ENCODE data around the gene TMEM178B. TPM values are rescaled to one million over a fixed set of nuclear protein-coding genes. Genes with fewer than 3 reads are reported as not detected.

Gene TMEM178B
- total RNA-seq, 1 experiment from 2014 or later = 9.5 TPM

GRCh38 chr7:141407893-141408292 is 334.0 kb downstream of the TMEM178B start:
- in situ Hi-C loops (cut with HindIII; ENCODE audit: low pct_unique_long_range_greater_than_20kb, low sequenced_read_pairs) = no loop called here
- DNase-seq (ENCODE audit: low read depth) = no peak

DNA sequence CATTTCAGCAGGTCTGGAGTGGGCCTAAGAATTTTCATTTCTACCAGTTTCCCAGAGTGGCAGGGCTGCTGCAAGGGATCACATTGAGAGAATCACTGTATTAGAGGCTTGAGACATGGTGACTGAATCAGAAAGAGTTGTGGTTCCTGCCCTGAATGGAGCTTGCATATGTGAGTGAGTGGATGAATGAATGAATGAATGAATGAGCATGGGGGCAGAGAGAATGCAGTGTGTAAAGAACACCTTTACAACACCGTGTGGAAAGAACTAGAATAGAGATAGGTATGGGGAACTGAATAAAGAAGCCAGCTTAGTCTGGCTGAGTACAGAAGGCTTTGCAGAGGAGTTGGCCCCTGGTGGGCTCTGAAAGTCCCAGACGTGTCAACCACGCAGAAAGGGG is 334.6 kb downstream of the TMEM178B start:
- in situ Hi-C loops (cut with HindIII; ENCODE audit: low pct_unique_long_range_greater_than_20kb, low sequenced_read_pairs) = no loop called here
- DNase-seq (ENCODE audit: low read depth) = no peak

- DNase-seq (ENCODE audit: low read depth) = no peak
- in situ Hi-C loops (cut with HindIII; ENCODE audit: low pct_unique_long_range_greater_than_20kb, low sequenced_read_pairs) = no loop called here
Measured at GRCh38 chr7:141409219-141409618, 335.4 kb downstream of the TMEM178B start.

- no peak for DNase-seq (ENCODE audit: low read depth)
- in situ Hi-C loops (cut with HindIII; ENCODE audit: low pct_unique_long_range_greater_than_20kb, low sequenced_read_pairs) = no loop called here
Measured at GRCh38 chr7:141409801-141410329, 336.0 kb downstream of the TMEM178B start.

DNA sequence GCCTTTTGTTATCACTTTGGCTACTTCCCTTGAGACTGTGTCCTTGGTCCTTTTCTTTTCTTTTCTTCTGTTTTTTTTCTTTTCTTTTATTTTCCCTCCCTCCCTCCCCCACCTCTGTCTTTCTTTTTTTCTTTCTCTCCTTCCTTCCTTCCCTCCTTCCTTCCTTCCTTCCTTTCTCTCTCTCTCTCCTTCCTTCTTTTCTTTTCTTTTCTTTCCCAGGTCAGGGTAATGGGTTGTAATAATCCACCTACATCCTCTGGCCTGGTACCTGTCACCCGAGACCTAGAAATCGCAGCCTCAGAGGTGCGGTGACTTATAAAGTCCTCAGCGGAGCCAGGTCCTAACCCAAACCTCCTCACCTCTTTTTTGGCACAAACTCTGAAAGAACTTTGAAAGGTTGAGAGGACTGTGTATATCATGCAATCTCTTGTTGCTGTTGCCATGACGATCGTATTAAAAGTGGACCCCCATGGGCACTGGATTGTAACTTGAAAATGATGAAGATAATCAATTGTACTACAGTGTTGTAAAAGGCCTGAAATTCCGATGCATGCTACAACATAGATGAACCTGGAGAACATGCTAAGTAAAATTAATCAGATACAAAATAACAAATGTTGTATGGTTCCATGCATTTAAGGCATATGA is 336.6 kb downstream of the TMEM178B start:
- in situ Hi-C loops (cut with HindIII; ENCODE audit: low pct_unique_long_range_greater_than_20kb, low sequenced_read_pairs) = no loop called here
- no peak for DNase-seq (ENCODE audit: low read depth)

DNA sequence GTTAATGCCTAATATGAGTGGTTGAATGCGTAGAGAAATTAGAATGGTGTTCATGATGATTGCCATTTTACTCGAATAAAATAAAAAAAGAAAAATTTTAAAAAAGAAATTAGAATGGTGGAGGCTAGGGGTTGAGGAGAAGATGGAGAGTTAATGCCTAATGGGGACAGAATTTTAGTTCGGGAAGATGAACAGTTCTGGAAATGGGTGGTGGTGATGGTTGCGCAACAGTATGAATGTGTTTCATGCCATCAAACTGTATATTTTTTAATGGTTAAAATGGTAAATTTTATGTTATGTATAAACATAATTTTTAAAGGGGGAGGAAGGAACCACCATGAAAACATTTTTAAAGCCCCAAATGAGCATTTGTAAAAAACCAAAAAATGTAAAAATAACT is 337.3 kb downstream of the TMEM178B start:
- in situ Hi-C loops (cut with HindIII; ENCODE audit: low pct_unique_long_range_greater_than_20kb, low sequenced_read_pairs) = no loop called here
- no peak for DNase-seq (ENCODE audit: low read depth)

- in situ Hi-C loops (cut with HindIII; ENCODE audit: low pct_unique_long_range_greater_than_20kb, low sequenced_read_pairs) = no loop called here
- DNase-seq (ENCODE audit: low read depth) = no peak
Measured at GRCh38 chr7:141415999-141416398, 342.1 kb downstream of the TMEM178B start.

DNA sequence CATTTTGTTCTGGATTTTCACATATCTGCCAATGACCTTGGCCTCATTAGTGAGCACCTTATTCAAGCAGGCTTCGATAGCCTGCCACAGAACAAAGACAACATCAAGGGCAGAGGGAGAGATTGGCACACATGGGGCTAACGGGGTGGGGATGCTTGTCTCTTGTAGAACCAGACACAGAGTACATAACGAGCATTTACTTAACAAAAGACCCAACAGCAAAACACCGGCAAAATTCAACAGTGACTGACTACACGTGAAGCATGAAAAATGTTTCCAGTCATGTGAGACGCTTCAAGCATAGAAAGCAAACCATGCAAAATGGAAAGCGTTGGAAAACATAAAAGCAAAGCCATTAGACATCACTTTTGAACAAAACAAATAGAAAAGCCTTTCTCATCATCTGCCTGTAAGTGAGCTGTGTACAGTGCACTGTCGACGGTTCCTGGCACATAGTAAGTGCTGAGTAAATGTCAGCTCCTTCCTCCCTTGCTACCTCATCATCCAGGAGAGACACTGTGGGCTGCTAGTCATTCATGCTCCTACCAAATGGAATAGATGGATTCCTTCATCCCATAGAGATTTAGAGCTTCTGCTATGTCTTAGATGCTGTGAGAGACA is 342.9 kb downstream of the TMEM178B start:
- no peak for DNase-seq (ENCODE audit: low read depth)
- in situ Hi-C loops (cut with HindIII; ENCODE audit: low pct_unique_long_range_greater_than_20kb, low sequenced_read_pairs) = no loop called here

DNA sequence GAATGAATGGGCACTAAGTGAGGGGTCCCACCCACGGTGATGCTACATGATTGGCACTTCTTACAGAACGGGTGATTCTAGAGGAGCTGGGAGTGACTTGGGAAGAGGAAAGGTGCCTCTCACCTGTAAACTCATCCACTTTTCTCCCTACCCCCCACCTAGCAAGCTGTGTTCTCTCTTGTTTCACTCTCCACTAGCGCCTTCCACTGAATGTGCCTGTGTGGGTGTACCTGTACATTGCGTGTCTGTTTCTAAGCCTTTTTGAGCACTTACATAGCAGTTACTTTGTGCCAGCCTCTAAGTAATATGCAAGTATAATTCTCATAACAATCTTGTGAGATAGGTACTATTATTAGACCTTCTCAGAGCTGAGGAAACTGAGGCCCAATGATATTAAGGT is 343.6 kb downstream of the TMEM178B start:
- no peak for DNase-seq (ENCODE audit: low read depth)
- in situ Hi-C loops (cut with HindIII; ENCODE audit: low pct_unique_long_range_greater_than_20kb, low sequenced_read_pairs) = no loop called here

GRCh38 chr7:141418066-141418465 is 344.2 kb downstream of the TMEM178B start:
- in situ Hi-C loops (cut with HindIII; ENCODE audit: low pct_unique_long_range_greater_than_20kb, low sequenced_read_pairs) = no loop called here
- DNase-seq (ENCODE audit: low read depth) = no peak

GRCh38 chr7:141421306-141421705 is 347.4 kb downstream of the TMEM178B start:
- in situ Hi-C loops (cut with HindIII; ENCODE audit: low pct_unique_long_range_greater_than_20kb, low sequenced_read_pairs) = no loop called here

GRCh38 chr7:141427134-141427533 is 353.3 kb downstream of the TMEM178B start:
- in situ Hi-C loops (cut with HindIII; ENCODE audit: low pct_unique_long_range_greater_than_20kb, low sequenced_read_pairs) = no loop called here
- no peak for DNase-seq (ENCODE audit: low read depth)

More at GRCh38 chr7:141421306-141421705, 347.4 kb downstream of the TMEM178B start:
- no peak for DNase-seq (ENCODE audit: low read depth)

GRCh38 chr7:141430455-141431139 is 356.7 kb downstream of the TMEM178B start:
- DNase-seq (ENCODE audit: low read depth) = no peak
- in situ Hi-C loops (cut with HindIII; ENCODE audit: low pct_unique_long_range_greater_than_20kb, low sequenced_read_pairs) = no loop called here

DNA sequence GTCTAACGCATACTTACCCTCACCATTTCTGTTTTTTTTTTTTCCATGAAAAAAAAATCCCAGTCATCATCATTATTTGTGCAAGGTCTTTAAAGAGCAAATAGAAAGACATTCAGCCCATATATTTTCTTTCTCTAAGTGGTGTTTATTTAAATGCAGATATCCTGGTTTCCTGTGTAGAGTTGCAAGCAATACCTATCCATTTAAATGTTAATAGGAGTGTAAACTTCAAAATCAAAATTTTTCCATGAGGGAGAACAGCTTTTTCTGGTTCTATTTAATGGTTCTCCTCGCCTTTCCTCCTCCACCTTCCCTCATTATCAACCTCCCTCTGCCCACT is 357.2 kb downstream of the TMEM178B start:
- in situ Hi-C loops (cut with HindIII; ENCODE audit: low pct_unique_long_range_greater_than_20kb, low sequenced_read_pairs) = no loop called here
- DNase-seq (ENCODE audit: low read depth) = no peak

GRCh38 chr7:141431711-141432110 is 357.8 kb downstream of the TMEM178B start:
- in situ Hi-C loops (cut with HindIII; ENCODE audit: low pct_unique_long_range_greater_than_20kb, low sequenced_read_pairs) = no loop called here
- DNase-seq (ENCODE audit: low read depth) = no peak

DNA sequence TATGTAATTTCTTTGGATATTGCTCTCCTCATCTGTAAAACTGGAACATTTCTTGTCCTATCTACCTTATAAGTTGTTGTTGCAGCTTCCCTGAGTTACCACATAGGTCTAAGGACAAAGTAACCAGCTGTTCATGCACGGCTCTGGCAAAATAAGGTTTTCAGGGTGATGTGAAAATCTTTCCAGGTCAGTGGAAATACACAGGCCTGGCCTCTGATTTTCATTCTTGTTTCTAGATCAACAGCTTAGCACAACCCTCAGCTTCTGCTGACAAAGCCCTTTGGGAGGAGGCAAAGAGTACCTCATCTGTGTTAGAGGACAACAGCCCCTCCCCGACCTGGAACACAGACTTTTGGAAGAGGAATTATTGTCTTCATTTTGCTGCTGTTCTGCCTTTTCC is 359.8 kb downstream of the TMEM178B start:
- in situ Hi-C loops (cut with HindIII; ENCODE audit: low pct_unique_long_range_greater_than_20kb, low sequenced_read_pairs) = no loop called here
- no peak for DNase-seq (ENCODE audit: low read depth)

GRCh38 chr7:141436139-141436538 is 362.3 kb downstream of the TMEM178B start:
- in situ Hi-C loops (cut with HindIII; ENCODE audit: low pct_unique_long_range_greater_than_20kb, low sequenced_read_pairs) = no loop called here

DNA sequence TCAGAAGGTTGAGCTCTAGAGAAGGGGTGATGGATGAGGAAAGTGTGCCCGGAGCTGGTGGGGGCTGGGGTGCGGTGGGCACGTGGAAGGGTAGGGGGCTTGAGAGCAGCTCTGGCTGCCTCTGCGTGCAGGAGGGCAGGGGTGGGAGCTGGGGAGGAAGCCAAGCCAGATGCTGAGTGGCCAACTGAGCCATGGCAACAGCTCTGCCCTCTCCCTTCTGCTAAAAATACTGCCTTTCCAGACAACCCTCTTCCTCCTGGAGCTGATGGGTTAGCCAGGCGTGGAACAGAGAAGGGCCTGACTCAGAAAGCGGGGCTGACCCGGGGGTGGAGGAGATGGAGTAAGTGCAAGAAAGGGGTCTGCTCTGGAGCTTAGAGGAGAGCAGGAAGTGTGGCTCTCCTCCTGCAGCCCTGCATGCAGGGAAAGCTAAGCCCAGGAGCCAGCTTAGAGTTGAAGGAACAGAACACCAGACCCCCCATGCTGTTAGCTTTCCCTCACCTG is 362.8 kb downstream of the TMEM178B start:
- DNase-seq (ENCODE audit: low read depth) = no peak
- in situ Hi-C loops (cut with HindIII; ENCODE audit: low pct_unique_long_range_greater_than_20kb, low sequenced_read_pairs) = no loop called here

More at GRCh38 chr7:141436139-141436538, 362.3 kb downstream of the TMEM178B start:
- DNase-seq (ENCODE audit: low read depth) = no peak

- in situ Hi-C loops (cut with HindIII; ENCODE audit: low pct_unique_long_range_greater_than_20kb, low sequenced_read_pairs) = no loop called here
- no peak for DNase-seq (ENCODE audit: low read depth)
Measured at GRCh38 chr7:141439164-141439563, 365.3 kb downstream of the TMEM178B start.
